Activated CD8-positive, alpha-beta memory T cell treated with anti-CD3 and anti-CD28 coated beads, Interleukin-2, amount 50 U/mL, for 24 hours (primary cell): ENCODE measurements around the gene GIT2.
"Not testable (repeated sequence)": the region's sequence is repeated elsewhere in the genome, so short reads cannot be mapped to it uniquely, and the experiment has no call there.

Source experiments
- DNase-seq: peaks from one replicate; pipeline ENCODE4 v3.0.0-alpha.2; 2020; ENCODE audit errors: extremely low read depth

Gene GIT2

DNA sequence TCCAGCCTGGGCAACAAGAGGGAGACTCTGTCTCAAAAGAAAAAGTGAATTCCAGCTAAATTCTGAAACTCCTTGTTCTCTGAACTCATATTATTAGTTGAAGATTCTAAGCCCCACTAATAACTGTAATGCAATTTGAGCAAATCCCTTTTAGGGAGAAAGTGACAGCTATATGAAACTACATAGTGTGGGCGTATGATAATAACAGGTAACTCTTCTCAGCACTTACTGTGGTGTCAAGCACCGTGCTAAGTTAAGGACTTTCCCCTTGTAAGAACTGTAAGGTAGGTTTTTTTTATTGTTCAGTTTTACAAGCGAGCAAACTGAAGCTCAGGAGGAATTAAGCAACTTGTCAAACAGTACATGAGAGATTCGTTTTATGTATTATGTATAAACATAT lies 8.4 kb upstream of the GIT2 start:
- no peak for DNase-seq

DNA sequence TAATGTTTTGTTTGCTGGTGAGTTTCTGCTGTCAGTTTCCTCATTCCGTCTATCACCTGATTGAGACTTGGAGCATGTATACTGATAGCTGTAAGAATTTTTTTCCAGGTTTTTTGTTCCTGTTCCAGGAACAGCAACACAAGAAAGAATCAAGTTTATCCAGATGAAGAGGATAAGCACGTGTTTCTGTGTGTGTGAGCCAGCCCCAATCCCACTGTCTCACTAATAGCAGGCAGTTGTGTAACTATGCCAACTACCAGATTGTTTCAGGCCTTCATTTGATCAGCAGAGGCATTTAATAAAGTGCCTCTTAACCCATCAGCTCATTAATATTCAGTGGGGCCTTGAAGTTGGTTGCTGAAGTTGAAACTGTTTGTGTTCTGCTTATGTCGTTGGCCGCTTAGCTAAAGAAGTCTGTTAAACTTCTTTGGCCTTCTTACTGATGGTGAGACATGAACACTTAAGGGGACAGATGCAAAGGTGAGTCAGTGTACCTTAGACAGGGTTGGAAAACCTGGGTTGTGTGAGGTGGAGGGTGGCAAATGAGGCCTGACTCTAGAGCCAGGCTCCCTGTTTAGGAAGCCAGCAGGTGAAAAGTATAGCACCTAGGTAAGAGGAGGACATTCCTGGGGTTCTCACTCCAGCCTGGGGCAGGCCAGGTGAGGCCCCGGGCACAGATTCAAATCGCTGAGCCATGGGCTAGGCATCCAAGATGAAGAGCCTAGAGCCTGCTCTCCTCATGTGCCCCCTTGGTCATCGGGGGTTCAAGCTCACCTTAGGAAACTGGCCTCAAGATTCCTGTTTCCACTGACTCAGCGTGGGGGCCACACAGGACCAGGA lies 6.7 kb upstream of the GIT2 start:
- no peak for DNase-seq

- DNase-seq: no peak
These were observed 5.4 kb upstream of the GIT2 start for GRCh38 chr12:110001596-110001995.

DNA sequence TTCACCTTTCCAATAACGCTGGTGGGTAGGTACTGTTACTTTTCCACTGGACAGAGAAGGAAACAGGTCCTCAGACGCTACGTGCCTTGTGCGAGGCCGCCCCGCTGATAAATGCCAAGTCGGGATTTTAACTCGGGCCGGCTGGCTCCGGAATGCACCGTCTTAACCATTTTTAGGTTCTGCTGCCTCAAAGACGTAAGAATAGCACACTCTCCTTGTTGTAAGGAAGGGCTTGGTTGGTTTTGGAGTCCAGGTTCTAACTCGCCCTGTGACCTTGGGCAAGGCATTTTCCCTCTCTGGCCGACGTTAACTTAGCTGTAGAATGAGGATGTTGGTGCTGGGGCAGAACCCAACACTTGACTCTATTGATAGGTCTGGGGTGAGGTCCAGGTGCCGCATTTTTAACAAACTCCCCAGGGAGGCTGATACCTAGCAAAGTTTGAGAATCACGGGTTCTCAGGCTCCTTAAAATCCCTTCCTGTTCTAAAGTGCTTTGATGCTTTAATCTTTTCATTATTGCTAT lies 3.9 kb upstream of the GIT2 start:
- no peak for DNase-seq

GRCh38 chr12:109999649-109999971 lies 3.4 kb upstream of the GIT2 start:
- no peak for DNase-seq

DNA sequence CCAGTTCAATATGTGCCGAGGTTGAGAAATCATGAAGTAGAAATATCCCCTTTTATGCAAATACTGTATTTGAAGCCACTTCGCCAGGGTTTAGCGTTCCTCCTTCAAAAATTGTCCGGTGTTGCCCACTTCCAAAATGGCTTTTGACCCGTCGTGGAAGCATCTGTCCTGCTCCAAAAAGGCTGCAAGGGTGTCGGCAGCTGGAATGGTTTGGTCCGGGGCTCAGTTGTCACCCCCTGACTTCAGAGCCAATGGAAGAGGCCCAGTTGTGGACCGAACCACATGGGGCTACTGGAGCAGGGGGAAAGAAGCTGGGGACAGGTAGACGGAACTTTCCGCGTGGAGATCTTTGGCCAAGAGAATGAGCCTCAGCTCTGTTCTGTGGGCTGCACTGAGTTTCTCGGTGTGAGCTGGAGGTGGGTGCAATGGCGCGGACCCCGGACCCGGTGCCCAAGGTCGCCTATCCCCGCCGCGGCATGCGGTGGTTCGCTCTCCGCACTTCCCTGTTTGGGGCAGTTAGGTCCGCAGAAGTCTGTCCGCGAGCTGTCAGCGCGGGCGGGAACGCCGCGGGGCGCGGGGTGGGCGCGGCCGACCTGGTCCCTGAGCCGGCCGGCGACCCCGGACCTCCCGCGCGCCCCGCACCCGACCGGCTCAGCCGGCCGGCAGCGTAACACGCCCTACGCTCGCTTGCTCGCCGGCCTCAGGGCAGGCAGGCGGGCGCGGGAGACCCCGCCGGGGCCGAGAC lies 2.9 kb upstream of the GIT2 start, which contains the start of gene ANKRD13A:
Gene ANKRD13A, plus strand, starts transcription at position 527 of the 745 bp plus-strand sequence. CDS start 259 bp downstream, outside the sequence.
- peak; percentile 73 for DNase-seq

DNA sequence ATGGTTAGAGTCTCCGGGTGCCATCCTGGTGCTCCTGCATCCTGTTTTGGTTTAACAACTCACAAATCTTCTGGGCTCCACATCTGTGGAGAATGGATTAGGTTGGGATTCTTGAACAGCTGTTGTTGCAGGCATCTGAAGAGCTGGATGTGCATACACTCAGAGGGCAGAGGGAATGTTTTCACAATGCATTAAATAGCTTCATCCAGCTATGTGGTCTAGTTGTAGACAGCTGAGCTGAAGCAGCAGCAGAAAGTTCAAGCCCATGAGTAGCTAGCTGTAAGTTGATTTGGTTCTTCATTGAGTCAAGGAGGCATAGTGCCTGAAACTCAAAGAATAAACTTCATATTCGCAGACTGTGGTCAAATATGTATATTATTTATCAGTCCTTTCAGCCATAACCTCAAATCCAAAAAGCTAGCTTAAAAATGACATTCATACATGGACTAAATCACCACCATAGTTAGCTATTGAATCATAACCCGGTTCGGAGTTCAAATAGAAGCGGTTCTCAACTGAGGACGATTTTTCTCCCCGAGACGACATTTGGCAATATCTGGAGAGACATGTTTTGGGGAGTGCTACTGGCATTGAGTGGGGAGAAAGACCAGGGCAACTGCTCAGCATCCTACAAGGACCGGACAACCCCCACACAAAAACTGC lies 2.2 kb upstream of the GIT2 start:
- DNase-seq: no peak

DNA sequence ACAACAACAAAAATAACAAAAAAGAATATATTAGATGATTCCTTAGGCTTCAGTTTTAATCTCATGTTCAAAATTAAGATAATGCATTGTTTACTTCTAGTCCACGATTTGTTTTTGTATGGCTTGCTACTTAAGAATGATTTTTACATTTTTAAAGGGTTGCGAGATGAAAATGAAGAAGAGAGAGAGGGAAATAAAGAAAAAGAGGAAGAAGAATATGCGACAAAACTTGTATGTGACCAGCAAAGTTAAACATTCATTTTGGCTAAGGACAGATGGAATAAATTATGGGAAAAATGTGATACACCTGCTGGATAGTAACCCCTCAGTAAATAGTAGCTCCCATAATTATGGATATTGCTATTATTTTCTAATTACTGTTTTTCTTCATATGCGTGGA lies 1.2 kb upstream of the GIT2 start:
- DNase-seq: no peak

GRCh38 chr12:109996483-109996853 lies 300 bp upstream of the GIT2 start:
- no peak for DNase-seq

DNA sequence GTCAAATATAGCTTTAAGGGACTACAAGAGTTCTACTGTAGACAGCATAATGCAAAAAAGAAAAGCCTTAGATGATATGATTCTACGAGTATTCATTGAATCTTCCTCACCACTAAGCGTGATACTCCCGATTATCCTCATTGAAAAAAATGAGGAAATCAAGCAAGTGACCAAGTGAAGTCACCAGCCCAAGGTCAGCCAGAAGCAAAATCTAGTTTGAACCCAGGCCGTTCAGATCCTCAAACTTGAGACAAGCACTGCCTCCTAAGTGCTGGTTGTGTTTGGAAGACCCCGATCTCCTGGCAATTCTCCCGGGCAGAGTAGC lies 845 bp downstream of the GIT2 start:
- DNase-seq: no peak

- DNase-seq: no peak
These were observed 1.6 kb downstream of the GIT2 start for GRCh38 chr12:109994401-109995175.

GRCh38 chr12:109993091-109993490 lies 3.1 kb downstream of the GIT2 start:
- no peak for DNase-seq

DNA sequence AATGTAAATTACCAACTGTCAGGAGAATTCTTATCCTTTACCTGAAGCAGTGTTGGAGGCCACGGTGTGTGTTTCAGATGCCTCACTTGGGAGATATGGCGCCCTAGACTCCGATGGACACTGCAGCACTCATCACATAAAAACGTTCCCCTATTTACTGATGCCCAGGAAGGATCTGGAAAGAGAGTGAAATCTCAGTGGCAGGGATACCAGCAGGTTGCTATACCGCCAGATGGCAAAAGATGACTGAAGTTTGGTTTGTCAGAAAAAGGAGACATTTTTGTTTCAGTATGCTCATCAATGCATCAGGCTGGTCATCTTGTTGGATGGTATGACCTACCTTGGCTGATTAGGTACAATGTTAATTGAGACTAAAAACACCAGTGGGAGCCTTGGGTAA lies 4.6 kb downstream of the GIT2 start:
- DNase-seq: no peak

- no peak for DNase-seq
These were observed 6.8 kb downstream of the GIT2 start for GRCh38 chr12:109989380-109989779.

DNA sequence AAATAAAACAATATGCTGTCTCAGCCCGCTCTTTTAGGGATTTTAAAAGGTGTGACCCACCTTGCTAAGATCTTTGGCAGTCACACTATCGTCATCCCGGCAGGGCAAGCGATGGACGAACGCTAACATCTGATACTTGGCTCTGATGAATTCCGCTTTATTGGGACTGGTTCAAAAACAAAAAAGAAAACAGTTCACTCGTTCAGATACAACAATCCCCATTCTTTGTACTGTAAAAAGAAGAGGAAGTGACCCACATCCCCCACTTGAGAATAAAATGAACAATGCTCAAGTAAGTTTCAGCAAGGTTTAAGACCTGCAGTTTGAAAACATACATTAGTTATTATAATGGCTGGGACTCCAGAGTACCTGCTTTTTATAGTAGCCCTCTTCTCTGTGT lies 7.3 kb downstream of the GIT2 start:
- DNase-seq: no peak

- no peak for DNase-seq
These were observed 7.9 kb downstream of the GIT2 start for GRCh38 chr12:109988274-109988673.

GRCh38 chr12:109987615-109988014 lies 8.6 kb downstream of the GIT2 start:
- DNase-seq: no peak

GRCh38 chr12:109986236-109986635 lies 9.9 kb downstream of the GIT2 start:
- not testable (repeated sequence) for DNase-seq

DNA sequence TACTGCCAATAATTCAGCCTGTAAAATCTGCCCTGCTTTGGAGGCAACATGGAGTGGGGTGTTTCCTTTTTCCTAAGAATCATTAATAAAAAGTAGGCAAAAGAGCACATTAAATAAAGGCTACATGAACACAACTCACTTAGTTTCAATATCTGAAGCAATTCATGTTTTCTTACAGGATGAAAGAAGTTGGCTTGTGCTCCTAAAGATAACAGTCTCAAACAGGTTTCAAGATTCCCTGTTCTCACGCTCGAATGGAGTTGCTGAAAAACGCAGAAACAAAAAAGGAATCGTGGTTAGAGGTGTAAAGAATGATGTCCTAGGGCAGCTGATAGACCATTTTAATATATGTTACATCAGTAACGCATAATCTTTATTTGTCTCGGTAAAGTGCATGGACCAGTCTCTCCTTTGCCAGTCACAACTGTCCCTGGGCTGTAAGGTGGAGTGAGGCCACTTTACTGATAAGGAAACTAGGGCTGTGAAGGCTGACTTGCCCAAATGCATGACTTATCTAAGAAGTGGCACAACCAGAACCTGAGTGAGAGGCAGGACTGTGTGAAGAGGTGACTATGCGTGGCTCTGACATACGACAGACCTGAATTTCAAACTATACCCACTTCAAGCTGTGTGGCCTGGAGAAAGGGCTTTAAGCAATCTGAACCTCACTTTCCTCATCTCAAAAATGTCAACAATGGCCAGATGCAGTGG lies 12.6 kb downstream of the GIT2 start:
- DNase-seq: no peak

GRCh38 chr12:109982210-109982609 lies 14.0 kb downstream of the GIT2 start:
- no peak for DNase-seq

DNA sequence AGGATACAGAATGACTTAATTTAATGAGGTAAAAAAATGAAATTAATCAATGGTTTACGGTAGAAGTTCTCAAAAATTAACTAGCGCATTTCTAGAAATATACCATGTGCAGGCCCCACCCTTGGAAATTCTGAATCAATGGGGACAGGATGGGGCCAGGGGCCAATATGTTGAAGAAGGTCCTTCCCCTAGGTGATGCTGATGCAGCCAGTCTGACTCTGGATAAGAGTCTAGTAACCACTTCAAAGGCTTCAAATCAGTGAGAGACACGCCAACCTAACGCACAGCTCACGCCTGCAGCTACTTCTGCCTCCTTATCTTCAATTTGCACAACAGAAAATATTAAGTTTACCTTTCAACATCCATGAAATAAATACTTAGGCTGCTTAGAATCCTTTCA lies 14.9 kb downstream of the GIT2 start:
- no peak for DNase-seq
